Measurements from ENCODE around the gene CD55. TPM values are rescaled to one million over a fixed set of nuclear protein-coding genes. Genes with fewer than 3 reads are reported as not detected.
A peak's percentile ranks its signal among the peaks of the same experiment; 100 is the strongest.

Gene CD55, protein sequence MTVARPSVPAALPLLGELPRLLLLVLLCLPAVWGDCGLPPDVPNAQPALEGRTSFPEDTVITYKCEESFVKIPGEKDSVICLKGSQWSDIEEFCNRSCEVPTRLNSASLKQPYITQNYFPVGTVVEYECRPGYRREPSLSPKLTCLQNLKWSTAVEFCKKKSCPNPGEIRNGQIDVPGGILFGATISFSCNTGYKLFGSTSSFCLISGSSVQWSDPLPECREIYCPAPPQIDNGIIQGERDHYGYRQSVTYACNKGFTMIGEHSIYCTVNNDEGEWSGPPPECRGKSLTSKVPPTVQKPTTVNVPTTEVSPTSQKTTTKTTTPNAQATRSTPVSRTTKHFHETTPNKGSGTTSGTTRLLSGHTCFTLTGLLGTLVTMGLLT
- 0.57 and 0.71 TPM in 2 replicates for total RNA-seq (2021)
- Bru-seq, nascent RNA: percentile 27 among the genes with signal in this experiment
- BruChase-seq, experiment 1, labeled RNA remaining after a 2-hour chase: percentile 22 among the genes with signal in this experiment
- percentile 17 among the genes with signal in this experiment for BruChase-seq, experiment 2, labeled RNA remaining after a 6-hour chase
- long read RNA-seq: 0 reads

DNA sequence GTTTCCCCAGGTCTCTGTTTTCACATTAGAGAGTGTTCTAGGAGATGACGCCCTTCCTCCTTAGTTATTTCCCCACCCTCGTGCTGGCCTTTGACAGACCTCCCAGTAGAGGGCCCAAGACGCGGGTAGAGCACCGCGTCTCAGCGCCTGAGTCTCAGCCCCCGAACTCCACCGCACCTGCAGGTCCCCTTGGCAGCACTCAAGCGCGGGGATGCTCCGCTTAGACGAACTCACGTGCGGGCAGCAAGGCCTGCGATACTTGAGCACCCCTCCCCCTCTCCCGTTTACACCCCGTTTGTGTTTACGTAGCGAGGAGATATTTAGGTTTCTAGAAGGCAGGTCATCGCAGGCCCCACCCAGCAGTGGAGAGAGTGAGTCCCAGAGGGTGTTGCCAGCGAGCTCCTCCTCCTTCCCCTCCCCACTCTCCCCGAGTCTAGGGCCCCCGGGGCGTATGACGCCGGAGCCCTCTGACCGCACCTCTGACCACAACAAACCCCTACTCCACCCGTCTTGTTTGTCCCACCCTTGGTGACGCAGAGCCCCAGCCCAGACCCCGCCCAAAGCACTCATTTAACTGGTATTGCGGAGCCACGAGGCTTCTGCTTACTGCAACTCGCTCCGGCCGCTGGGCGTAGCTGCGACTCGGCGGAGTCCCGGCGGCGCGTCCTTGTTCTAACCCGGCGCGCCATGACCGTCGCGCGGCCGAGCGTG lies at the start of gene CD55:
Gene CD55, plus strand, starts transcription at position 600 of the 711 bp plus-strand sequence. Its CDS starts 88 bp downstream, at position 688.
- ChIA-PET POLR2A (ENCODE audit: low non-redundant PET) (no interaction called here), CTCF (no interaction called here)
- Histone ChIP-seq H3K4me3 (ENCODE audit: low read depth, low read length, poor library complexity, severe bottlenecking) (peak within 1 kb of the TSS; percentile 49), H3K27me3 (replicated peaks; ENCODE audit: insufficient read depth, low read depth, low read length, poor library complexity) (peaks cover 45% of the 10 kb centered on the region), H3K27ac (ENCODE audit: low read depth, low read length, poor library complexity, severe bottlenecking) (no peak within 1 kb of the TSS), H3K36me3 (ENCODE audit: insufficient read depth, low read length, poor library complexity, severe bottlenecking) (no peaks in the 10 kb centered on the region), H3K9me3 (ENCODE audit: low read depth, low read length, poor library complexity, severe bottlenecking) (no peaks in the 10 kb centered on the region), H3K4me1 (ENCODE audit: insufficient read depth, low read length, poor library complexity, severe bottlenecking) (no peaks in the 10 kb centered on the region)
- TF ChIP-seq, protein P1, sequence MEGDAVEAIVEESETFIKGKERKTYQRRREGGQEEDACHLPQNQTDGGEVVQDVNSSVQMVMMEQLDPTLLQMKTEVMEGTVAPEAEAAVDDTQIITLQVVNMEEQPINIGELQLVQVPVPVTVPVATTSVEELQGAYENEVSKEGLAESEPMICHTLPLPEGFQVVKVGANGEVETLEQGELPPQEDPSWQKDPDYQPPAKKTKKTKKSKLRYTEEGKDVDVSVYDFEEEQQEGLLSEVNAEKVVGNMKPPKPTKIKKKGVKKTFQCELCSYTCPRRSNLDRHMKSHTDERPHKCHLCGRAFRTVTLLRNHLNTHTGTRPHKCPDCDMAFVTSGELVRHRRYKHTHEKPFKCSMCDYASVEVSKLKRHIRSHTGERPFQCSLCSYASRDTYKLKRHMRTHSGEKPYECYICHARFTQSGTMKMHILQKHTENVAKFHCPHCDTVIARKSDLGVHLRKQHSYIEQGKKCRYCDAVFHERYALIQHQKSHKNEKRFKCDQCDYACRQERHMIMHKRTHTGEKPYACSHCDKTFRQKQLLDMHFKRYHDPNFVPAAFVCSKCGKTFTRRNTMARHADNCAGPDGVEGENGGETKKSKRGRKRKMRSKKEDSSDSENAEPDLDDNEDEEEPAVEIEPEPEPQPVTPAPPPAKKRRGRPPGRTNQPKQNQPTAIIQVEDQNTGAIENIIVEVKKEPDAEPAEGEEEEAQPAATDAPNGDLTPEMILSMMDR (conservative IDR thresholded peaks at IDR 0.05; ENCODE audit: low read depth, low read length): 0 out of 2 replicates have a peak, but pooled peaks have one; percentile 16
- TF ChIP-seq EZH2 (IDR thresholded peaks at IDR 0.05; ENCODE audit: borderline replicate concordance, low read depth, low read length, poor library complexity, severe bottlenecking): no peak
- no TSS peak for BruUV-seq (replicated peaks)
- DNase-seq (ENCODE audit: low spot score): peak; percentile 58
- intact Hi-C loops (cut with micrococcal nuclease; ENCODE audit: unreplicated experiment): no loop called here

DNA sequence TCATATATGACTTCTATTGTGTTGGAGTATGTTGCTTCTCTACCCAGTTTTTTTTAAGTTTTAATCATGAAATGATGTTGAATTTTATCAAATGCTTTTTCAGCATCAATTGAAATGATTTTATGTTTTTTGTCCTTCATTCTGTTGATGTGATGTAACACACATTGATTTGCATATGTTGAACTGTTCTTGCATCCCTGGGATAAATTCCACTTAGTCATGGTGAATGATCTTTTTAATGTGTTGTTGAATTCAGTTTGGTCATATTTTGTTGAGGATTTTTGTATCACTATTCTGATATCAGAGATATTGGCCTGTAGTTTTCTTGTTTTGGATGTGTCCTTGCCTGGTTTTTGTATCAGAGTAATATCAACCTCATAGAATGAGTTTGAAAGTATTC lies 46.6 kb upstream of the CD55 start:
- DNase-seq (ENCODE audit: low spot score): no peak
- Histone ChIP-seq H3K4me1 (ENCODE audit: insufficient read depth, low read length, poor library complexity, severe bottlenecking) (no peaks in the 10 kb centered on the region), H3K9me3 (ENCODE audit: low read depth, low read length, poor library complexity, severe bottlenecking) (no peaks in the 10 kb centered on the region), H3K27ac (ENCODE audit: low read depth, low read length, poor library complexity, severe bottlenecking) (no peak overlapping the region), H3K4me3 (ENCODE audit: low read depth, low read length, poor library complexity, severe bottlenecking) (no peak overlapping the region), H3K36me3 (ENCODE audit: insufficient read depth, low read length, poor library complexity, severe bottlenecking) (no peaks in the 10 kb centered on the region), H3K27me3 (replicated peaks; ENCODE audit: insufficient read depth, low read depth, low read length, poor library complexity) (no peaks in the 10 kb centered on the region)
- ChIA-PET POLR2A (ENCODE audit: low non-redundant PET) (no interaction called here), CTCF (no interaction called here)
- BruUV-seq (replicated peaks): no TSS peak
- TF ChIP-seq, protein P1 (conservative IDR thresholded peaks at IDR 0.05; ENCODE audit: low read depth, low read length): no peak
- no peak for TF ChIP-seq EZH2 (IDR thresholded peaks at IDR 0.05; ENCODE audit: borderline replicate concordance, low read depth, low read length, poor library complexity, severe bottlenecking)
- intact Hi-C loops (cut with micrococcal nuclease; ENCODE audit: unreplicated experiment): no loop called here

GRCh38 chr1:207276465-207276864 lies 45.0 kb upstream of the CD55 start:
- no TSS peak for BruUV-seq (replicated peaks)
- intact Hi-C loops (cut with micrococcal nuclease; ENCODE audit: unreplicated experiment): no loop called here
- CTCF ChIA-PET: no interaction called here

More at GRCh38 chr1:207276465-207276864, 45.0 kb upstream of the CD55 start:
- no peak overlapping the region for H3K27ac ChIP-seq (ENCODE audit: low read depth, low read length, poor library complexity, severe bottlenecking)
- no peaks in the 10 kb centered on the region for H3K36me3 ChIP-seq (ENCODE audit: insufficient read depth, low read length, poor library complexity, severe bottlenecking)
- TF ChIP-seq, protein P1 (conservative IDR thresholded peaks at IDR 0.05; ENCODE audit: low read depth, low read length): no peak
- no peak for TF ChIP-seq EZH2 (IDR thresholded peaks at IDR 0.05; ENCODE audit: borderline replicate concordance, low read depth, low read length, poor library complexity, severe bottlenecking)
- no peaks in the 10 kb centered on the region for H3K27me3 ChIP-seq (replicated peaks; ENCODE audit: insufficient read depth, low read depth, low read length, poor library complexity)
- no peaks in the 10 kb centered on the region for H3K4me1 ChIP-seq (ENCODE audit: insufficient read depth, low read length, poor library complexity, severe bottlenecking)
- H3K4me3 ChIP-seq (ENCODE audit: low read depth, low read length, poor library complexity, severe bottlenecking): no peak overlapping the region
- H3K9me3 ChIP-seq (ENCODE audit: low read depth, low read length, poor library complexity, severe bottlenecking): no peaks in the 10 kb centered on the region
- no peak for DNase-seq (ENCODE audit: low spot score)
- POLR2A ChIA-PET (ENCODE audit: low non-redundant PET): no interaction called here
